ENCODE results near the gene F2RL1.

Gene F2RL1

DNA sequence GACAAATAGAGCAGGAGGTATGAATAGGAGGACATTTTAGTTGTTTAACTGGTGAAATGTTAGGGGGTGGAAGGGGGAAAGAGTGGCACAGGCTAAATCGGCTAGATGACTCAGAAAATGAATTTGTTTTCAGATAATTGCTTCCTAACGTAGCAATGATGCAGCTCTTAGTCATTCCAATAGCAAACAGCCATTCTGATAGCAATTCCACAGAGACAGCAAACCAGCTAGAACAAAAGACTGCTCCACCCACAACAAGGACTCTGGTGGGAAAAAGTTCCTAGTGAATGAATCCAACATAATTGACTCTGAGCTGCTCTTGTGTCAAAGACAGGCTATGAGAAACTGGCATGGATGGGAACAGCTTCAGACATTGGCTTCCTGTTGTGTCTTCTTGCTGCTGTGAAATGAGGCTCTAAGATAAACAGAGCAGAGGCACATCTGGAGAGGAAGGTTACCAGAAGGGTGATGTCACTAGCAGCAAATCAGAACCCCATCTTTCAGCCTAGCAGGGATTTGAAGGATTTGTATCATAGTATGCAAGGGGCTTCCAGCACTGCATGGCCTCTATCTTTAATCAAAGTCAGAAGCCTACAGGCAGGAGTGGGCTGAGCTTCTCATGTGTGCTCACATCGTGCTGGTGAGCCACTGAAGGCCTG, 28.1 kb upstream of the F2RL1 start (continued):
- TF ChIP-seq, protein P1, sequence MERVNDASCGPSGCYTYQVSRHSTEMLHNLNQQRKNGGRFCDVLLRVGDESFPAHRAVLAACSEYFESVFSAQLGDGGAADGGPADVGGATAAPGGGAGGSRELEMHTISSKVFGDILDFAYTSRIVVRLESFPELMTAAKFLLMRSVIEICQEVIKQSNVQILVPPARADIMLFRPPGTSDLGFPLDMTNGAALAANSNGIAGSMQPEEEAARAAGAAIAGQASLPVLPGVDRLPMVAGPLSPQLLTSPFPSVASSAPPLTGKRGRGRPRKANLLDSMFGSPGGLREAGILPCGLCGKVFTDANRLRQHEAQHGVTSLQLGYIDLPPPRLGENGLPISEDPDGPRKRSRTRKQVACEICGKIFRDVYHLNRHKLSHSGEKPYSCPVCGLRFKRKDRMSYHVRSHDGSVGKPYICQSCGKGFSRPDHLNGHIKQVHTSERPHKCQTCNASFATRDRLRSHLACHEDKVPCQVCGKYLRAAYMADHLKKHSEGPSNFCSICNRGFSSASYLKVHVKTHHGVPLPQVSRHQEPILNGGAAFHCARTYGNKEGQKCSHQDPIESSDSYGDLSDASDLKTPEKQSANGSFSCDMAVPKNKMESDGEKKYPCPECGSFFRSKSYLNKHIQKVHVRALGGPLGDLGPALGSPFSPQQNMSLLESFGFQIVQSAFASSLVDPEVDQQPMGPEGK (CRISPR knock-in tag; IDR thresholded peaks at IDR 0.05; ENCODE audit: borderline replicate concordance): no peak
- TF ChIP-seq TOX (CRISPR knock-in tag; IDR thresholded peaks at IDR 0.05; ENCODE audit: borderline replicate concordance): no peak; the same call in 1 of the 2 replicates
- no peak for TF ChIP-seq ZNF8 (CRISPR knock-in tag; IDR thresholded peaks at IDR 0.05)
- no peak for TF ChIP-seq ZFP30 (CRISPR knock-in tag; IDR thresholded peaks at IDR 0.05)
- TF ChIP-seq OSR1 (CRISPR knock-in tag; IDR thresholded peaks at IDR 0.05): no peak
- TF ChIP-seq RARB (CRISPR knock-in tag; IDR thresholded peaks at IDR 0.05): no peak

DNA sequence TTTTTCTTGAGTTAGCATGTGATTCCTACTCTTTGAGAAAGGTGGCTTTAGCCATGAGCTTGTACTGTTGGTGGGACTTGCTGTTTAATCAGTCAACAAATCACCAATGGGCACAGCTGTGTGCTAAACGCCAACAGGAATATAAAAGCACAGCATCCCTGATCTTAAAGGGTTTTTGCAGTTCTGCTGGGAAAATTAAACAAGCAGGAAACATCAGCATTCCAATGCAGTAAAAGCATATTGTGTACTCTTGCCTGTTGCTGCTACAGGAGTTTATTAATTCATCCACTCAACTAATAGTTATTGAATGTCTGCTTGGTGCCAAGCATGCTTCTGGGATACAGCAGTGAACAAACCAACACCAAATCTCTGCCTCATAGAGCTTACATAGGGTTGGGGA, 27.4 kb upstream of the F2RL1 start:
- no peak for TF ChIP-seq OSR1 (CRISPR knock-in tag; IDR thresholded peaks at IDR 0.05)
- TF ChIP-seq, protein P2, sequence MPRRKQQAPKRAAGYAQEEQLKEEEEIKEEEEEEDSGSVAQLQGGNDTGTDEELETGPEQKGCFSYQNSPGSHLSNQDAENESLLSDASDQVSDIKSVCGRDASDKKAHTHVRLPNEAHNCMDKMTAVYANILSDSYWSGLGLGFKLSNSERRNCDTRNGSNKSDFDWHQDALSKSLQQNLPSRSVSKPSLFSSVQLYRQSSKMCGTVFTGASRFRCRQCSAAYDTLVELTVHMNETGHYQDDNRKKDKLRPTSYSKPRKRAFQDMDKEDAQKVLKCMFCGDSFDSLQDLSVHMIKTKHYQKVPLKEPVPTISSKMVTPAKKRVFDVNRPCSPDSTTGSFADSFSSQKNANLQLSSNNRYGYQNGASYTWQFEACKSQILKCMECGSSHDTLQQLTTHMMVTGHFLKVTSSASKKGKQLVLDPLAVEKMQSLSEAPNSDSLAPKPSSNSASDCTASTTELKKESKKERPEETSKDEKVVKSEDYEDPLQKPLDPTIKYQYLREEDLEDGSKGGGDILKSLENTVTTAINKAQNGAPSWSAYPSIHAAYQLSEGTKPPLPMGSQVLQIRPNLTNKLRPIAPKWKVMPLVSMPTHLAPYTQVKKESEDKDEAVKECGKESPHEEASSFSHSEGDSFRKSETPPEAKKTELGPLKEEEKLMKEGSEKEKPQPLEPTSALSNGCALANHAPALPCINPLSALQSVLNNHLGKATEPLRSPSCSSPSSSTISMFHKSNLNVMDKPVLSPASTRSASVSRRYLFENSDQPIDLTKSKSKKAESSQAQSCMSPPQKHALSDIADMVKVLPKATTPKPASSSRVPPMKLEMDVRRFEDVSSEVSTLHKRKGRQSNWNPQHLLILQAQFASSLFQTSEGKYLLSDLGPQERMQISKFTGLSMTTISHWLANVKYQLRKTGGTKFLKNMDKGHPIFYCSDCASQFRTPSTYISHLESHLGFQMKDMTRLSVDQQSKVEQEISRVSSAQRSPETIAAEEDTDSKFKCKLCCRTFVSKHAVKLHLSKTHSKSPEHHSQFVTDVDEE (CRISPR knock-in tag; IDR thresholded peaks at IDR 0.05): no peak
- TF ChIP-seq GLIS3 (CRISPR knock-in tag; IDR thresholded peaks at IDR 0.05): no peak
- ATAC-seq: no peak

DNA sequence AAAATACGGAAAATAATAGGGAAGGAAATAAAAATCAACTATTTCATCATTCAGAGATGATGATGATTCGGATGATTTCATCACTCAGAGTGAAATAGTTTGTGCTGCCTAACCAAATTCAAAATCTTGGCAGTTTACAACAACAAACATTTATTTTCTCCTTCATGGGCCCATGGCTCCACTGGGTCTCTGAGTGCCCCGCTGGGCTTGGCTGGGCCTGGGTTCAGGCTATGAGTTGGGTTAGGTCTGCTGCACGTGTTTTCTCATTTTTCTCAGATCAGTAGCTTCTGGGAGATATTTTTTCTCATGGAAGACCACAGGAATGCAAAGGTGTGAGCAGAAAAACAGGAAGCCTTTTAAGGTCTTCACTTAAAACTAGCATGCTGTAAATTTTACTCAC, 24.0 kb upstream of the F2RL1 start:
- ATAC-seq: no peak
- TF ChIP-seq ZFP3 (CRISPR knock-in tag; IDR thresholded peaks at IDR 0.05) (no peak), ZC3H10 (CRISPR knock-in tag; IDR thresholded peaks at IDR 0.05) (no peak), ZNF70 (CRISPR knock-in tag; IDR thresholded peaks at IDR 0.05) (no peak)
- TF ChIP-seq, protein P3, sequence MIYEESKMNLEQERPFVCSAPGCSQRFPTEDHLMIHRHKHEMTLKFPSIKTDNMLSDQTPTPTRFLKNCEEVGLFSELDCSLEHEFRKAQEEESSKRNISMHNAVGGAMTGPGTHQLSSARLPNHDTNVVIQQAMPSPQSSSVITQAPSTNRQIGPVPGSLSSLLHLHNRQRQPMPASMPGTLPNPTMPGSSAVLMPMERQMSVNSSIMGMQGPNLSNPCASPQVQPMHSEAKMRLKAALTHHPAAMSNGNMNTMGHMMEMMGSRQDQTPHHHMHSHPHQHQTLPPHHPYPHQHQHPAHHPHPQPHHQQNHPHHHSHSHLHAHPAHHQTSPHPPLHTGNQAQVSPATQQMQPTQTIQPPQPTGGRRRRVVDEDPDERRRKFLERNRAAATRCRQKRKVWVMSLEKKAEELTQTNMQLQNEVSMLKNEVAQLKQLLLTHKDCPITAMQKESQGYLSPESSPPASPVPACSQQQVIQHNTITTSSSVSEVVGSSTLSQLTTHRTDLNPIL (CRISPR knock-in tag; IDR thresholded peaks at IDR 0.05; ENCODE audit: low read depth): no peak
- TF ChIP-seq, protein P2 (CRISPR knock-in tag; IDR thresholded peaks at IDR 0.05): no peak

DNA sequence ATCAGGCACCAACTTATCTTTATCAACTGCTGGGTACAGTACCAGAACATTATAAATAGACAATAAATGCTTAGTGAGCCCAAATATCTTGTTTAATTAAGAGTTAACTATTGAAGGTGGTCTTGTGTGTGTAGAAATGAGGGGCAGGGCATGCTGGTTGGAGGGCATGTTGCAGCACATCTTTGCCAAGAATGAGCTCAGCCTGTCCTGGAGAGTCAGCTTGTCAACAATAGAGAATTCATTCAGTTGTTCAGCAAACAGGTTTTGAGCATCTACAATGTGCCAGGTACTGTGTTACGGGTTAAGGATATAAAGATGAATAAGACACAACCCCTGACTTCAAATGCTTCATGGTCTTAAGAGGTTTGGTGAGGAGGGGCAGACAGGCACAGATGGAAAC, 19.2 kb upstream of the F2RL1 start:
- no peak for ATAC-seq
- TF ChIP-seq CSDC2 (CRISPR knock-in tag; IDR thresholded peaks at IDR 0.05) (no peak), SNAI2 (CRISPR knock-in tag; IDR thresholded peaks at IDR 0.05) (no peak), TCF4 (CRISPR knock-in tag; IDR thresholded peaks at IDR 0.05; ENCODE audit: borderline replicate concordance) (no peak), BACH2 (CRISPR knock-in tag; IDR thresholded peaks at IDR 0.05; ENCODE audit: borderline replicate concordance) (no peak), ZFP3 (CRISPR knock-in tag; IDR thresholded peaks at IDR 0.05) (no peak), ARNTL (CRISPR knock-in tag; IDR thresholded peaks at IDR 0.05; ENCODE audit: borderline replicate concordance, low read depth) (no peak), ZFP30 (CRISPR knock-in tag; IDR thresholded peaks at IDR 0.05) (no peak), ISL1 (CRISPR knock-in tag; IDR thresholded peaks at IDR 0.05) (no peak), ZNF565 (CRISPR knock-in tag; conservative IDR thresholded peaks at IDR 0.05; ENCODE audit: low read depth) (no peak), PPARA (CRISPR knock-in tag; IDR thresholded peaks at IDR 0.05; ENCODE audit: borderline replicate concordance) (no peak), ZNF8 (CRISPR knock-in tag; IDR thresholded peaks at IDR 0.05) (no peak)
- TF ChIP-seq, protein P1 (CRISPR knock-in tag; IDR thresholded peaks at IDR 0.05; ENCODE audit: borderline replicate concordance): no peak
- TF ChIP-seq, protein P4, sequence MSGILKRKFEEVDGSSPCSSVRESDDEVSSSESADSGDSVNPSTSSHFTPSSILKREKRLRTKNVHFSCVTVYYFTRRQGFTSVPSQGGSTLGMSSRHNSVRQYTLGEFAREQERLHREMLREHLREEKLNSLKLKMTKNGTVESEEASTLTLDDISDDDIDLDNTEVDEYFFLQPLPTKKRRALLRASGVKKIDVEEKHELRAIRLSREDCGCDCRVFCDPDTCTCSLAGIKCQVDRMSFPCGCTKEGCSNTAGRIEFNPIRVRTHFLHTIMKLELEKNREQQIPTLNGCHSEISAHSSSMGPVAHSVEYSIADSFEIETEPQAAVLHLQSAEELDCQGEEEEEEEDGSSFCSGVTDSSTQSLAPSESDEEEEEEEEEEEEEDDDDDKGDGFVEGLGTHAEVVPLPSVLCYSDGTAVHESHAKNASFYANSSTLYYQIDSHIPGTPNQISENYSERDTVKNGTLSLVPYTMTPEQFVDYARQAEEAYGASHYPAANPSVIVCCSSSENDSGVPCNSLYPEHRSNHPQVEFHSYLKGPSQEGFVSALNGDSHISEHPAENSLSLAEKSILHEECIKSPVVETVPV (CRISPR knock-in tag; IDR thresholded peaks at IDR 0.05): no peak
- TF ChIP-seq, protein P5, sequence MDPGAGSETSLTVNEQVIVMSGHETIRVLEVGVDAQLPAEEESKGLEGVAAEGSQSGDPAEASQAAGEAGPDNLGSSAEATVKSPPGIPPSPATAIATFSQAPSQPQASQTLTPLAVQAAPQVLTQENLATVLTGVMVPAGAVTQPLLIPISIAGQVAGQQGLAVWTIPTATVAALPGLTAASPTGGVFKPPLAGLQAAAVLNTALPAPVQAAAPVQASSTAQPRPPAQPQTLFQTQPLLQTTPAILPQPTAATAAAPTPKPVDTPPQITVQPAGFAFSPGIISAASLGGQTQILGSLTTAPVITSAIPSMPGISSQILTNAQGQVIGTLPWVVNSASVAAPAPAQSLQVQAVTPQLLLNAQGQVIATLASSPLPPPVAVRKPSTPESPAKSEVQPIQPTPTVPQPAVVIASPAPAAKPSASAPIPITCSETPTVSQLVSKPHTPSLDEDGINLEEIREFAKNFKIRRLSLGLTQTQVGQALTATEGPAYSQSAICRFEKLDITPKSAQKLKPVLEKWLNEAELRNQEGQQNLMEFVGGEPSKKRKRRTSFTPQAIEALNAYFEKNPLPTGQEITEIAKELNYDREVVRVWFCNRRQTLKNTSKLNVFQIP (CRISPR knock-in tag; IDR thresholded peaks at IDR 0.05; ENCODE audit: borderline replicate concordance, low read depth): no peak
